ENCODE data around the gene PPP1R37.

DNA sequence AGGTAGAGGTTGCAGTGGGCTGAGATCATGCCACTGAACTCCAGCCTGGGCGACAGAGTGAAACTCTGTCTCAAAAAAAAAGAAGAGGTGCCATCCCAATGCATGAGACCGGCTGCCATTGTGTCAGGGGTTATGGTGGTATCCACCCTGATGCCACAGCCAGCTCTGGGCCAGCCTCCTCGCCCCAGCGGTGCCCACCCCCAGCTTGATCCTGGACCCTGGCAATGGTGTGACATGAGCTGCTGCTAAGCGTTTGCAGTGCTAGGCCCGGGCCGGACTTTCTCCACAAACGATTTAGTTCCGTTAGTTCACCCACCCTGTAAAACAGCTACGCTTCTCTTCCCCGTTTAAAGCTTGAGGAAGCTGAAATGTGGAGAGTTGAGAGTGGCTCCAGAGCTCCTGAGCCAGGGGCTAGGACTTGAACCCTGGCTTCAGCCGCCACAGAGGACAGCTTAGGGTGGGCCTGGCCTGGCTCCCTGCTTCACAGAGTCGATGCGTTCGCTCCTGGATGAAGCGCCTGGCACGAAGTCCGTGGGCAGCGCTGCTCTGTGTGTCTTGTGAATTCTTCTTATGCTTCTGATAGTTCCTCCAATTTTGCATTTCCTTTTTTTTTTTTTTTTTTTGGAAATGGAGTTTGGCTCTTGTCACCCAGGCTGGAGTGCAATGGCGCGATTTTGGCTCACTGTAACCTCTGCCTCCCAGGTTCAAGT lies 42.4 kb downstream of the PPP1R37 start:
- TF ChIP-seq, protein P1, sequence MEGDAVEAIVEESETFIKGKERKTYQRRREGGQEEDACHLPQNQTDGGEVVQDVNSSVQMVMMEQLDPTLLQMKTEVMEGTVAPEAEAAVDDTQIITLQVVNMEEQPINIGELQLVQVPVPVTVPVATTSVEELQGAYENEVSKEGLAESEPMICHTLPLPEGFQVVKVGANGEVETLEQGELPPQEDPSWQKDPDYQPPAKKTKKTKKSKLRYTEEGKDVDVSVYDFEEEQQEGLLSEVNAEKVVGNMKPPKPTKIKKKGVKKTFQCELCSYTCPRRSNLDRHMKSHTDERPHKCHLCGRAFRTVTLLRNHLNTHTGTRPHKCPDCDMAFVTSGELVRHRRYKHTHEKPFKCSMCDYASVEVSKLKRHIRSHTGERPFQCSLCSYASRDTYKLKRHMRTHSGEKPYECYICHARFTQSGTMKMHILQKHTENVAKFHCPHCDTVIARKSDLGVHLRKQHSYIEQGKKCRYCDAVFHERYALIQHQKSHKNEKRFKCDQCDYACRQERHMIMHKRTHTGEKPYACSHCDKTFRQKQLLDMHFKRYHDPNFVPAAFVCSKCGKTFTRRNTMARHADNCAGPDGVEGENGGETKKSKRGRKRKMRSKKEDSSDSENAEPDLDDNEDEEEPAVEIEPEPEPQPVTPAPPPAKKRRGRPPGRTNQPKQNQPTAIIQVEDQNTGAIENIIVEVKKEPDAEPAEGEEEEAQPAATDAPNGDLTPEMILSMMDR (IDR thresholded peaks at IDR 0.05) = no peak
- TF ChIP-seq EP300 (IDR thresholded peaks at IDR 0.05) (no peak), POLR2A (IDR thresholded peaks at IDR 0.05) (no peak)

Data from tibial nerve (tissue), 4 donors.